Liver (tissue), 9 donors: ENCODE measurements around the gene SH2D6. TPM values are rescaled to one million over a fixed set of nuclear protein-coding genes. Genes with fewer than 3 reads are reported as not detected.

Experiments used
- DNase-seq: peaks from one replicate; pipeline ENCODE4 v3.0.0-alpha.2; 2017; ENCODE audit warnings: low spot score
- H3K27ac ChIP-seq, 2 donors: one replicate each; pipeline ENCODE4 v1.7.0; 2013; ENCODE audit warnings: inconsistent platforms in 2 of 2, low read length in 2 of 2, control low read depth in 1 of 2, low read depth in 1 of 2, mild to moderate bottlenecking in 1 of 2
- H3K27me3 ChIP-seq, 4 donors: one replicate each; pipeline versions ENCODE4 v1.6.1 to v1.7.0; 2013; ENCODE audit warnings: low read length in 3 of 4, inconsistent platforms in 1 of 4, mild to moderate bottlenecking in 1 of 4, moderate library complexity in 1 of 4; ENCODE audit not compliant: control insufficient read depth in 4 of 4, insufficient read depth in 4 of 4
- H3K36me3 ChIP-seq, 4 donors: one replicate each; pipeline versions ENCODE4 v1.6.1 to v1.7.0; 2013; ENCODE audit warnings: low read length in 3 of 4, mild to moderate bottlenecking in 3 of 4, low read depth in 1 of 4, moderate library complexity in 1 of 4; ENCODE audit not compliant: control insufficient read depth in 4 of 4, insufficient read depth in 3 of 4
- H3K4me1 ChIP-seq, 4 donors: one replicate each; pipeline versions ENCODE4 v1.6.1 to v1.7.0; 2013; ENCODE audit warnings: low read length in 3 of 4, mild to moderate bottlenecking in 3 of 4, moderate library complexity in 1 of 4; ENCODE audit not compliant: control insufficient read depth in 4 of 4, insufficient read depth in 4 of 4
- H3K4me3 ChIP-seq, 3 donors: one replicate each; pipeline versions ENCODE4 v1.6.1 to v1.7.0; 2013; ENCODE audit warnings: low read length in 3 of 3, control low read depth in 1 of 3, low read depth in 1 of 3, mild to moderate bottlenecking in 1 of 3
- H3K9ac ChIP-seq, 2 donors: one replicate each; pipeline ENCODE4 v1.7.0; 2013; ENCODE audit warnings: low read length in 2 of 2, mild to moderate bottlenecking in 2 of 2, moderate library complexity in 2 of 2, control low read depth in 1 of 2, low read depth in 1 of 2
- H3K9me3 ChIP-seq, 4 donors: one replicate each; pipeline versions ENCODE4 v1.6.1 to v1.7.0; 2013; ENCODE audit warnings: low read length in 3 of 4; ENCODE audit not compliant: control insufficient read depth in 4 of 4
- ATF3 ChIP-seq: IDR thresholded peaks from 2 replicates; pipeline ENCODE4 v1.6.1; 2016; ENCODE audit warnings: antibody characterized with exemption
- FOXA1 ChIP-seq: IDR thresholded peaks from 2 replicates; pipeline ENCODE4 v1.6.1; 2016; ENCODE audit warnings: antibody characterized with exemption
- FOXA2 ChIP-seq: IDR thresholded peaks from 2 replicates; pipeline ENCODE4 v1.6.1; 2016; ENCODE audit warnings: antibody characterized with exemption
- GABPA ChIP-seq, 2 donors: IDR thresholded peaks in 1 of 2; conservative IDR thresholded peaks in 1 of 2; 2 replicates each; pipeline ENCODE4 v1.6.1; 2016; ENCODE audit warnings: antibody characterized with exemption in 2 of 2, mild to moderate bottlenecking in 1 of 2, moderate library complexity in 1 of 2
- HNF4A ChIP-seq, 2 donors: conservative IDR thresholded peaks; 2 replicates each; pipeline ENCODE4 v1.6.1; 2016; ENCODE audit warnings: antibody characterized with exemption in 2 of 2, mild to moderate bottlenecking in 2 of 2
- NR2F2 ChIP-seq: IDR thresholded peaks from 2 replicates; pipeline ENCODE4 v1.6.1; 2016; ENCODE audit warnings: antibody characterized with exemption
- RAD21 ChIP-seq, 2 donors: IDR thresholded peaks; 2 replicates each; pipeline ENCODE4 v1.6.1; 2016; ENCODE audit warnings: antibody characterized with exemption in 2 of 2, mild to moderate bottlenecking in 2 of 2
- REST ChIP-seq: IDR thresholded peaks from 2 replicates; pipeline ENCODE4 v1.6.1; 2016; ENCODE audit warnings: antibody characterized with exemption, mild to moderate bottlenecking
- RXRA ChIP-seq, 2 donors: IDR thresholded peaks; 2 replicates each; pipeline ENCODE4 v1.6.1; 2017 to 2018; ENCODE audit warnings: antibody characterized with exemption in 2 of 2, mild to moderate bottlenecking in 1 of 2
- SP1 ChIP-seq: IDR thresholded peaks from 2 replicates; pipeline ENCODE4 v1.6.1; 2018; ENCODE audit warnings: antibody characterized with exemption, mild to moderate bottlenecking
- TAF1 ChIP-seq: conservative IDR thresholded peaks from 2 replicates; pipeline ENCODE4 v1.6.1; 2016; ENCODE audit warnings: antibody characterized with exemption, mild to moderate bottlenecking
- YY1 ChIP-seq: IDR thresholded peaks from 2 replicates; pipeline ENCODE4 v1.6.1; 2016; ENCODE audit warnings: antibody characterized with exemption, mild to moderate bottlenecking
- ZBTB33 ChIP-seq: IDR thresholded peaks from 2 replicates; pipeline ENCODE4 v1.6.1; 2016; ENCODE audit warnings: antibody characterized with exemption
- WGBS: extraction: QIAGEN DNeasy Blood & Tissue Kit; methylation state at CpG from one replicate; pipeline ENCODE4 v1.1.7; 2013; 5-methylcytosine and 5-hydroxymethylcytosine counted together
- polyA plus RNA-seq, 2 donors: library from polyadenylated mRNA; stranded (reverse) in 1 of 2; unstranded in 1 of 2; fragments of 200-250 nt in 1 of 2; fragments of >200 nt in 1 of 2; fragmentation: Nextera tagmentation in 1 of 2; extraction: Ambion mirVana in 1 of 2; gene quantifications; one replicate each; pipeline versions ENCODE4 v1.2.1 to v1.2.3, GENCODE V29; 2013 to 2015
- total RNA-seq, 2 donors: library from RNA; depleted of rRNA; stranded (reverse); fragments of >200 nt; gene quantifications; one replicate each; pipeline ENCODE4 v1.2.3, GENCODE V29; 2014
- donor health status: healthy.
- donor health status: healthy.
- donor health status: healthy.
- donor health status: healthy.
- donor health status: healthy.

Gene SH2D6
- total and polyA plus RNA-seq, 4 donors = 0.28 to 0.92 (median 0.39) TPM; not detected in 1

- H3K9me3 ChIP-seq = no peaks in the 10 kb centered on the region
- H3K9ac ChIP-seq = no peak overlapping the region
- TF ChIP-seq HNF4A (conservative IDR thresholded peaks at IDR 0.05) (no peak), NR2F2 (no peak)
- no peak overlapping the region for H3K4me3 ChIP-seq
- no peak overlapping the region for H3K27ac ChIP-seq
- H3K27me3 ChIP-seq = no peaks in the 10 kb centered on the region
- WGBS = 92% methylated on average over 15 of the region's 16 CpGs
- no peak for DNase-seq
- no peaks in the 10 kb centered on the region for H3K36me3 ChIP-seq
- peaks cover 19 to 37% (median 27%) of the 10 kb centered on the region in 4 donors for H3K4me1 ChIP-seq
Observed at GRCh38 chr2:85430752-85431569, 12.4 kb downstream of the SH2D6 start.

GRCh38 chr2:85431570-85432205 lies 13.2 kb downstream of the SH2D6 start:
- Histone ChIP-seq H3K27ac (no peak overlapping the region), H3K9ac (no peak overlapping the region), H3K4me3 (no peak overlapping the region), H3K9me3 (no peaks in the 10 kb centered on the region), H3K27me3 (no peaks in the 10 kb centered on the region), H3K36me3 (no peaks in the 10 kb centered on the region), H3K4me1 (peaks cover 15 to 30% (median 22%) of the 10 kb centered on the region in 4 donors)
- DNase-seq = no peak
- WGBS = 92% methylated on average over 10 of the region's 10 CpGs
- TF ChIP-seq TAF1 (no peak), FOXA2 (no peak), SP1 (no peak), RAD21 (IDR thresholded peaks at IDR 0.05) (no peak), YY1 (no peak), HNF4A (conservative IDR thresholded peaks at IDR 0.05) (no peak), RXRA (IDR thresholded peaks at IDR 0.05) (no peak), NR2F2 (no peak), FOXA1 (no peak), ATF3 (no peak), ZBTB33 (no peak), GABPA (IDR thresholded peaks at IDR 0.05 in 1 of 2, conservative IDR thresholded peaks at IDR 0.05 in 1 of 2) (no peak), REST (no peak)
